NCI-H1048 (cell line): ENCODE data around the gene KRT32.
"Not testable (repeated sequence)": the region's sequence is repeated elsewhere in the genome, so short reads cannot be mapped to it uniquely, and the experiment has no call there.

ENCODE experiments used
- DNase-seq: peaks from one replicate; lab custom pipeline; 2025; lab: John Stamatoyannopoulos, UW

The KRT32 gene

GRCh38 chr17:41424111-41424635, 43.0 kb downstream of the KRT32 start, which contains the start of gene KRT37:
KRT37 (minus strand) TSS chr17:41424585; CDS start chr17:41424523, 62 bp downstream.
- no peak for DNase-seq

- DNase-seq = not testable (repeated sequence)
Observed at GRCh38 chr17:41422586-41422985, 44.6 kb downstream of the KRT32 start.

GRCh38 chr17:41421617-41422016, 45.6 kb downstream of the KRT32 start:
- DNase-seq = no peak

GRCh38 chr17:41421116-41421515, 46.1 kb downstream of the KRT32 start:
- no peak for DNase-seq

- no peak for DNase-seq
Observed at GRCh38 chr17:41420134-41420533, 47.1 kb downstream of the KRT32 start.

GRCh38 chr17:41419716-41420115, 47.5 kb downstream of the KRT32 start:
- no peak for DNase-seq

- no peak for DNase-seq
Observed at GRCh38 chr17:41418116-41418860, 48.9 kb downstream of the KRT32 start.

- no peak for DNase-seq
Observed at GRCh38 chr17:41417576-41418015, 49.6 kb downstream of the KRT32 start.

GRCh38 chr17:41417127-41417526, 50.1 kb downstream of the KRT32 start:
- DNase-seq = no peak

- no peak for DNase-seq
Observed at GRCh38 chr17:41416479-41416878, 50.7 kb downstream of the KRT32 start.

- no peak for DNase-seq
Observed at GRCh38 chr17:41415833-41416335, 51.3 kb downstream of the KRT32 start.

- DNase-seq = no peak
Observed at GRCh38 chr17:41415411-41415810, 51.8 kb downstream of the KRT32 start.

GRCh38 chr17:41413982-41414381, 53.2 kb downstream of the KRT32 start:
- no peak for DNase-seq

- DNase-seq = no peak
Observed at GRCh38 chr17:41413353-41413957, 53.7 kb downstream of the KRT32 start.

- no peak for DNase-seq
Observed at GRCh38 chr17:41411072-41411840, 55.9 kb downstream of the KRT32 start.
